Measurements from ENCODE around the gene MTHFD2L. TPM values are rescaled to one million over a fixed set of nuclear protein-coding genes. Genes with fewer than 3 reads are reported as not detected.

MTHFD2L gene
- total and polyA plus RNA-seq, 9 of the 15 experiments (the other 6 are each of a cell fraction or from before 2014, with no cell fraction given) = 10.0 to 39.0 (median 26.0) TPM

- FAIRE-seq = no peak
- H3K4me2 ChIP-seq (ENCODE audit: insufficient read depth, low read length) = no peak overlapping the region
- H4K20me1 ChIP-seq (replicated peaks; ENCODE audit: control insufficient read depth, insufficient read depth, low read length) = no peaks in the 10 kb centered on the region
- H2AFZ ChIP-seq (ENCODE audit: low read depth, low read length) = no peak overlapping the region
- 36% methylated on average over 4 of the region's 4 CpGs for WGBS (ENCODE audit: insufficient coverage, low coverage, missing lambda C conversion rate)
- in situ Hi-C loops (cut with MboI) (loop anchor here (25.0 kb wide), 1 partner anchor 834 kb away; no protein-coding TSS in a partner anchor), intact Hi-C loops (cut with micrococcal nuclease) (no loop called here)
- no peaks in the 10 kb centered on the region for H3K27me3 ChIP-seq (ENCODE audit: control insufficient read depth in 2 of 2, insufficient read depth in 2 of 2, low read length in 2 of 2)
- no peak overlapping the region for H3K9ac ChIP-seq (ENCODE audit: insufficient read depth in 1 of 2, low read depth in 2 of 2, low read length in 2 of 2)
- no peaks in the 10 kb centered on the region for H3K9me1 ChIP-seq (ENCODE audit: control insufficient read depth, insufficient read depth, low read length)
- no peak overlapping the region for H3K4me3 ChIP-seq
- ChIA-PET POLR2A (no interaction called here), CTCF (ENCODE audit: low intra/inter-chr PET ratio) (no interaction called here)
- DNase-seq (ENCODE audit: extremely low read depth in 1 of 4, low spot score in 3 of 4) = no peak
- no peaks in the 10 kb centered on the region for H3K36me3 ChIP-seq (ENCODE audit: control insufficient read depth, insufficient read depth, low read length)
- no peak for ATAC-seq
- BruUV-seq (replicated peaks) = no TSS peak
- no peak overlapping the region for H3K27ac ChIP-seq (ENCODE audit: extremely low read depth, low read depth, low read length)
- H3K4me1 ChIP-seq (replicated peaks in 1 of 2; ENCODE audit: control insufficient read depth in 2 of 2, insufficient read depth in 2 of 2, low read length in 2 of 2) = no peaks in the 10 kb centered on the region
- no peaks in the 10 kb centered on the region for H3K79me2 ChIP-seq (ENCODE audit: control insufficient read depth, insufficient read depth, low read length)
- H3K9me3 ChIP-seq (replicated peaks; ENCODE audit: control insufficient read depth, insufficient read depth, low read depth, low read length) = peaks cover 2% of the 10 kb centered on the region
- TF ChIP-seq ID3 (CRISPR knock-in tag; IDR thresholded peaks at IDR 0.05) (no peak), ID3 (tag; IDR thresholded peaks at IDR 0.05) (no peak), CBX3 (IDR thresholded peaks at IDR 0.05; ENCODE audit: borderline replicate concordance in 1 of 2, low read length in 2 of 2) (peak in 1 of 2 experiments; percentile 70; a peak in 1 of 3 replicates), KAT2B (IDR thresholded peaks at IDR 0.05; ENCODE audit: low read depth, low read length) (no peak), HOXB6 (CRISPR knock-in tag; IDR thresholded peaks at IDR 0.05; ENCODE audit: borderline replicate concordance) (no peak), MCM7 (IDR thresholded peaks at IDR 0.05) (no peak), KDM4B (IDR thresholded peaks at IDR 0.05; ENCODE audit: borderline replicate concordance in 2 of 2, low read depth in 1 of 2) (no peak), EP300 (IDR thresholded peaks at IDR 0.05; ENCODE audit: low read length) (no peak), ZNF586 (CRISPR knock-in tag; conservative IDR thresholded peaks at IDR 0.05) (no peak), CEBPB (tag; IDR thresholded peaks at IDR 0.05) (peak; percentile 95), SRSF3 (IDR thresholded peaks at IDR 0.05; ENCODE audit: insufficient read depth, low read length) (no peak), ZNF277 (CRISPR knock-in tag; IDR thresholded peaks at IDR 0.05; ENCODE audit: borderline replicate concordance) (no peak), PCBP1 (IDR thresholded peaks at IDR 0.05; ENCODE audit: low read depth, low read length, poor library complexity, severe bottlenecking) (no peak), ZNF41 (CRISPR knock-in tag; conservative IDR thresholded peaks at IDR 0.05) (no peak), ZNF197 (CRISPR knock-in tag; IDR thresholded peaks at IDR 0.05; ENCODE audit: low read depth) (no peak), CEBPG (CRISPR knock-in tag; IDR thresholded peaks at IDR 0.05) (no peak), CEBPG (tag; conservative IDR thresholded peaks at IDR 0.05 in 1 of 2, IDR thresholded peaks at IDR 0.05 in 1 of 2) (peak; percentile 74 to 97), ZNF76 (CRISPR knock-in tag; IDR thresholded peaks at IDR 0.05; ENCODE audit: borderline replicate concordance) (no peak)
Measured at GRCh38 chr4:74146581-74147129, 11.3 kb upstream of the MTHFD2L start.

Data from K562 (cell line).